ENCODE results near the gene LAMA5.

DNA sequence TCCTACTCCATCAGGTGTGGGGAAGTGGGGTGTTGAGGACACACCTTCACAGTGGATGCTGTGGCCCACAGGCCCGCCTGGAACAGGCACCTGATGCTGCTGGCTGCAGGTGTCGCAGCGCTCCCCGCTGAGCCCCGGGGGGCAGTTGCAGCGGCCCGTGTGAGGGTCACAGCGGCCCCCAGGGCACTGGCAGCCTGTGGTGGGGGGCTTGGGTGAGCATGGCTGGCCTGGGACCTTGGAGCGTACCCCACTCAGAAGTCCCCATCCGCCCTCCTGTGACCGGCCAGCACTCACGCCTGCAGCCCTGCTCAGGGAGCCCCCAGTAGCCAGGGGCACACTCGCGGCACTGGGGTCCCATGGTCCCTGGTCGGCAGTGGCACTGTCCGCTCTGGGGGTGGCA is 45.1 kb downstream of the LAMA5 start:
- TF ChIP-seq, protein P1, sequence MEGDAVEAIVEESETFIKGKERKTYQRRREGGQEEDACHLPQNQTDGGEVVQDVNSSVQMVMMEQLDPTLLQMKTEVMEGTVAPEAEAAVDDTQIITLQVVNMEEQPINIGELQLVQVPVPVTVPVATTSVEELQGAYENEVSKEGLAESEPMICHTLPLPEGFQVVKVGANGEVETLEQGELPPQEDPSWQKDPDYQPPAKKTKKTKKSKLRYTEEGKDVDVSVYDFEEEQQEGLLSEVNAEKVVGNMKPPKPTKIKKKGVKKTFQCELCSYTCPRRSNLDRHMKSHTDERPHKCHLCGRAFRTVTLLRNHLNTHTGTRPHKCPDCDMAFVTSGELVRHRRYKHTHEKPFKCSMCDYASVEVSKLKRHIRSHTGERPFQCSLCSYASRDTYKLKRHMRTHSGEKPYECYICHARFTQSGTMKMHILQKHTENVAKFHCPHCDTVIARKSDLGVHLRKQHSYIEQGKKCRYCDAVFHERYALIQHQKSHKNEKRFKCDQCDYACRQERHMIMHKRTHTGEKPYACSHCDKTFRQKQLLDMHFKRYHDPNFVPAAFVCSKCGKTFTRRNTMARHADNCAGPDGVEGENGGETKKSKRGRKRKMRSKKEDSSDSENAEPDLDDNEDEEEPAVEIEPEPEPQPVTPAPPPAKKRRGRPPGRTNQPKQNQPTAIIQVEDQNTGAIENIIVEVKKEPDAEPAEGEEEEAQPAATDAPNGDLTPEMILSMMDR (IDR thresholded peaks at IDR 0.05; ENCODE audit: low read depth, low read length) = no peak
- no peak for TF ChIP-seq EZH2phosphoT487 (IDR thresholded peaks at IDR 0.05; ENCODE audit: low read depth)

All from OCI-LY3 (cell line).